Thoracic aorta (tissue), 2 donors: ENCODE measurements around the gene EEFSEC. TPM values are rescaled to one million over a fixed set of nuclear protein-coding genes. Genes with fewer than 3 reads are reported as not detected.

Experiments used
- ATAC-seq: fragments of 150-250 bp; one replicate; pipeline ENCODE4 v1.8.0; 2017; ENCODE audit warnings: low read depth; ENCODE audit not compliant: insufficient number of reproducible peaks, low FRiP score
- DNase-seq: peaks from one replicate; pipeline ENCODE4 v3.0.0-alpha.2; 2020; ENCODE audit warnings: low spot score
- H3K27ac ChIP-seq, 2 donors: fragments of 200-600 bp; sonication (generic); 1 replicate in 1 of 2; 2 replicates in 1 of 2; pipeline ENCODE4 v1.5.1; 2016; ENCODE audit warnings: mild to moderate bottlenecking in 2 of 2, moderate library complexity in 2 of 2
- H3K27me3 ChIP-seq: fragments of 200-600 bp; sonication (generic); replicated peaks from 2 replicates; pipeline ENCODE4 v1.6.0; 2016; ENCODE audit warnings: mild to moderate bottlenecking; ENCODE audit not compliant: insufficient read depth
- H3K36me3 ChIP-seq: fragments of 200-600 bp; sonication (generic); one replicate; pipeline ENCODE4 v1.5.1; 2016
- H3K4me1 ChIP-seq, 2 donors: fragments of 200-600 bp; sonication (generic); 1 replicate in 1 of 2; 2 replicates in 1 of 2; pipeline versions ENCODE4 v1.5.1 to v1.6.0; 2016; ENCODE audit warnings: low read depth in 2 of 2, mild to moderate bottlenecking in 1 of 2; ENCODE audit not compliant: control insufficient read depth in 1 of 2
- H3K4me3 ChIP-seq: fragments of 200-600 bp; sonication (generic); 2 replicates; pipeline ENCODE4 v1.5.1; 2016; ENCODE audit warnings: mild to moderate bottlenecking
- H3K9me3 ChIP-seq: fragments of 200-600 bp; sonication (generic); 2 replicates; pipeline ENCODE4 v1.5.1; 2016
- total RNA-seq, 2 donors: library from RNA; depleted of rRNA; stranded (reverse); fragments of >200 nt; gene quantifications; one replicate each; pipeline versions ENCODE4 v1.1.0 to v1.2.3, GENCODE V29; 2016
- TF ChIP-seq, protein P1 (sequence below): fragments of 200-600 bp; sonication (generic); IDR thresholded peaks from one replicate; pipeline ENCODE4 v1.5.1; 2019; ENCODE audit warnings: antibody characterized with exemption

EEFSEC gene
- total RNA-seq, 2 donors from 2014 or later, result 16.1 to 17.5 TPM

- no peak for DNase-seq
- peaks cover 0 to 11% of the 10 kb centered on the region in 2 donors for H3K4me1 ChIP-seq
- no peaks in the 10 kb centered on the region for H3K27me3 ChIP-seq
- ATAC-seq, result no peak
- H3K4me3 ChIP-seq, result no peak overlapping the region
- H3K27ac ChIP-seq, result no peak overlapping the region
- TF ChIP-seq, protein P1, sequence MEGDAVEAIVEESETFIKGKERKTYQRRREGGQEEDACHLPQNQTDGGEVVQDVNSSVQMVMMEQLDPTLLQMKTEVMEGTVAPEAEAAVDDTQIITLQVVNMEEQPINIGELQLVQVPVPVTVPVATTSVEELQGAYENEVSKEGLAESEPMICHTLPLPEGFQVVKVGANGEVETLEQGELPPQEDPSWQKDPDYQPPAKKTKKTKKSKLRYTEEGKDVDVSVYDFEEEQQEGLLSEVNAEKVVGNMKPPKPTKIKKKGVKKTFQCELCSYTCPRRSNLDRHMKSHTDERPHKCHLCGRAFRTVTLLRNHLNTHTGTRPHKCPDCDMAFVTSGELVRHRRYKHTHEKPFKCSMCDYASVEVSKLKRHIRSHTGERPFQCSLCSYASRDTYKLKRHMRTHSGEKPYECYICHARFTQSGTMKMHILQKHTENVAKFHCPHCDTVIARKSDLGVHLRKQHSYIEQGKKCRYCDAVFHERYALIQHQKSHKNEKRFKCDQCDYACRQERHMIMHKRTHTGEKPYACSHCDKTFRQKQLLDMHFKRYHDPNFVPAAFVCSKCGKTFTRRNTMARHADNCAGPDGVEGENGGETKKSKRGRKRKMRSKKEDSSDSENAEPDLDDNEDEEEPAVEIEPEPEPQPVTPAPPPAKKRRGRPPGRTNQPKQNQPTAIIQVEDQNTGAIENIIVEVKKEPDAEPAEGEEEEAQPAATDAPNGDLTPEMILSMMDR, result no peak
- no peaks in the 10 kb centered on the region for H3K9me3 ChIP-seq
- H3K36me3 ChIP-seq, result no peaks in the 10 kb centered on the region
Observed at GRCh38 chr3:128367221-128367620, 213.9 kb downstream of the EEFSEC start.

DNA sequence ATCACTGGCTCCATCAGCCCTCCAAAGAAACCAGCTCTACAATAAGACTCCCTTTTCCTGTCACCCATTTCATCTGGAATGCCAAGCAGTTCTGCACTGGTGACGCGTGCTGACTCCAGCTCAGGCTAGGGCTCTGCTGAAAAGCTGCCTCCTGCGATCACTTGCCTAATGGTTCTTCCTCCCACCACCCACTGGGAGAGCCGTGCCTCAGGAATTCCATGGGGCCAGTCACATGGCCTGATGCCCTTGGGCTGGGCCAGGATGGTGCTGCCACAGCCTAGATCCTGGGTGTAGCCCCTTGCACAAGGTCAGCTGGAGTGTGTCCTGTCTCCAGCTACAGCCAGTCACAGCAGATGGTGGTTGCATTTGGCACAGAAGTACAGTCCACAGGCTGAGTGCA, 214.5 kb downstream of the EEFSEC start:
- ATAC-seq, result no peak
- no peak overlapping the region for H3K4me3 ChIP-seq
- H3K4me1 ChIP-seq, result peaks cover 0 to 11% of the 10 kb centered on the region in 2 donors

GRCh38 chr3:128368626-128369025, 215.3 kb downstream of the EEFSEC start:
- no peaks in the 10 kb centered on the region for H3K9me3 ChIP-seq
- no peak overlapping the region for H3K27ac ChIP-seq
- no peaks in the 10 kb centered on the region for H3K27me3 ChIP-seq
- no peak for DNase-seq
- no peaks in the 10 kb centered on the region for H3K36me3 ChIP-seq
- no peak for ATAC-seq
- H3K4me3 ChIP-seq, result no peak overlapping the region
- TF ChIP-seq, protein P1, result no peak
- peaks cover 0 to 11% of the 10 kb centered on the region in 2 donors for H3K4me1 ChIP-seq

More for the DNA sequence above, 214.5 kb downstream of the EEFSEC start:
- TF ChIP-seq, protein P1, result no peak
- no peak for DNase-seq
- Histone ChIP-seq H3K36me3 (no peaks in the 10 kb centered on the region), H3K9me3 (no peaks in the 10 kb centered on the region), H3K27me3 (no peaks in the 10 kb centered on the region), H3K27ac (no peak overlapping the region)

DNA sequence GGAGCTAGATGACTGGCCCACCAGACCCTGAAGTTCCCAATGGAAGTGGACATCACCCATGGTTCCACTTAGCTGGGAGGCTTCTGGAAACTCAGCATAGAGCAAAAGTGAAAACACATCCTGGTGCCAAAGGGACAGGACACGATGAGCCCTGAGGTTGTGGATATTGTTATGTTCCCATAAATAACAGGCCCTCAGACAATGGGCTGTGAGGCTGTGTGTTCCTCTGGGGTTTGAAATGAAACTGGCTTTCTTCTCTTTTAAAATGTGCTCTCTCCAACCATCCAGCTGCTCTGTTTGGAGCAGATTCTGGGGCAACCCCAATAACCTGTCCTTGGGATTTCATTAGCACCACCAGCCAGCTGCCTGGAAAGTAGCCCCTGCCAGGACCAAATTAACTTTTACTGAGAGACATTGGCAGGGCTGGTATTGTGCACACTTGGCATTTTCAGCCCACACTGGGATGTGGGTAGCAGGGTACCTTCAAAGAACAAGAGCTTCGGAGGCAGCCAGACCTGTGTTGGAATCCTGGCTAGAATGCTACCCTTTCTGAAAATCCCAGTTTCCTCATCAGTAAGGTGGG, 215.9 kb downstream of the EEFSEC start:
- Histone ChIP-seq H3K4me3 (no peak overlapping the region), H3K27me3 (no peaks in the 10 kb centered on the region), H3K27ac (no peak overlapping the region), H3K36me3 (no peaks in the 10 kb centered on the region), H3K4me1 (peaks cover 0 to 11% of the 10 kb centered on the region in 2 donors), H3K9me3 (no peaks in the 10 kb centered on the region)
- no peak for DNase-seq
- ATAC-seq, result no peak
- TF ChIP-seq, protein P1, result no peak

- Histone ChIP-seq H3K9me3 (no peaks in the 10 kb centered on the region), H3K4me3 (no peak overlapping the region), H3K27me3 (no peaks in the 10 kb centered on the region), H3K36me3 (no peaks in the 10 kb centered on the region), H3K27ac (no peak overlapping the region), H3K4me1 (peaks cover 0 to 11% of the 10 kb centered on the region in 2 donors)
- TF ChIP-seq, protein P1, result no peak
- ATAC-seq (no peak), DNase-seq (no peak)
Observed at GRCh38 chr3:128369881-128370642, 216.8 kb downstream of the EEFSEC start.
